Neural crest cell (in vitro differentiated cells): ENCODE results near the gene PPM1A. TPM values are rescaled to one million over a fixed set of nuclear protein-coding genes. Genes with fewer than 3 reads are reported as not detected.

Experiments
- DNase-seq: peaks from one replicate; pipeline ENCODE4 v3.0.0; 2021; ENCODE audit warnings: low read depth, mixed read lengths, low spot score
- H3K27ac Mint-ChIP-seq: one replicate; pipeline ENCODE4 v1.8.0; 2021; ENCODE audit warnings: mild to moderate bottlenecking, mixed read lengths; ENCODE audit not compliant: unreplicated experiment
- H3K27me3 Mint-ChIP-seq: 2 replicates; pipeline ENCODE4 v1.8.0; 2021; ENCODE audit warnings: low read depth, mild to moderate bottlenecking, mixed read lengths
- H3K36me3 Mint-ChIP-seq: 2 replicates; pipeline ENCODE4 v1.8.0; 2021; ENCODE audit warnings: low read depth, mild to moderate bottlenecking, mixed read lengths
- H3K4me1 Mint-ChIP-seq: 2 replicates; pipeline ENCODE4 v1.8.0; 2021; ENCODE audit warnings: mixed read lengths
- H3K4me3 Mint-ChIP-seq: one replicate; pipeline ENCODE4 v1.8.0; 2021; ENCODE audit warnings: mild to moderate bottlenecking, mixed read lengths
- H3K9me3 Mint-ChIP-seq: 2 replicates; pipeline ENCODE4 v1.8.0; 2021; ENCODE audit warnings: mixed read lengths
- total RNA-seq: library from RNA; stranded (reverse); gene quantifications from 2 replicates; pipeline ENCODE4 v1.2.1, GENCODE V29; 2021
- TF ChIP-seq, protein P1 (sequence below): fragments of 200-600 bp; sonication (generic); conservative IDR thresholded peaks from 2 replicates; pipeline ENCODE4 v1.5.0; 2021; ENCODE audit warnings: antibody characterized with exemption, mild to moderate bottlenecking

Gene PPM1A
- total RNA-seq, 1 donor from 2014 or later: 35.5 TPM

DNA sequence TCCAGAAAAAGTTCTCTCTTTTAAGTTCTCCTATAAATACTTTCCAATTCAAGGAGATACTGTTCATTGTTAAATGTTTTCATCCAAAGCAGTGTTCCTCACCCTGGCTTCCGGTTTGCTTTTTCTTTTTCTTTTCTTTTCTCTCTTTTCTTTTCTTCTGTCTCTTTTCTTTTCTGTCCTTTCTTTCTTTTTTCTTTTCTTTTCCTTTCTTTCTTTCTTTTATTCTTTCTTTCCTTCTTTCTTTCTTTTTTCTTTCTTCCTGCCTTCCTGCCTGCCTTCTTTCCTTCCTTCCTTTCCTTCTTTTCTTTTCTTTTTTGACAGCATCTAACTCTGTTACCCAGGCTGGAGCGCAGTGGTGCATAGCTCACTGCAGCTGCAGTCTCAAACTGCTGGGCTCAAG lies 75.8 kb downstream of the PPM1A start:
- DNase-seq: no peak
- no peak overlapping the region for H3K27ac Mint-ChIP-seq
- H3K9me3 Mint-ChIP-seq: no peaks in the 10 kb centered on the region
- H3K27me3 Mint-ChIP-seq: peaks cover 36% of the 10 kb centered on the region
- no peaks in the 10 kb centered on the region for H3K36me3 Mint-ChIP-seq
- H3K4me1 Mint-ChIP-seq: peaks cover 33% of the 10 kb centered on the region
- TF ChIP-seq, protein P1, sequence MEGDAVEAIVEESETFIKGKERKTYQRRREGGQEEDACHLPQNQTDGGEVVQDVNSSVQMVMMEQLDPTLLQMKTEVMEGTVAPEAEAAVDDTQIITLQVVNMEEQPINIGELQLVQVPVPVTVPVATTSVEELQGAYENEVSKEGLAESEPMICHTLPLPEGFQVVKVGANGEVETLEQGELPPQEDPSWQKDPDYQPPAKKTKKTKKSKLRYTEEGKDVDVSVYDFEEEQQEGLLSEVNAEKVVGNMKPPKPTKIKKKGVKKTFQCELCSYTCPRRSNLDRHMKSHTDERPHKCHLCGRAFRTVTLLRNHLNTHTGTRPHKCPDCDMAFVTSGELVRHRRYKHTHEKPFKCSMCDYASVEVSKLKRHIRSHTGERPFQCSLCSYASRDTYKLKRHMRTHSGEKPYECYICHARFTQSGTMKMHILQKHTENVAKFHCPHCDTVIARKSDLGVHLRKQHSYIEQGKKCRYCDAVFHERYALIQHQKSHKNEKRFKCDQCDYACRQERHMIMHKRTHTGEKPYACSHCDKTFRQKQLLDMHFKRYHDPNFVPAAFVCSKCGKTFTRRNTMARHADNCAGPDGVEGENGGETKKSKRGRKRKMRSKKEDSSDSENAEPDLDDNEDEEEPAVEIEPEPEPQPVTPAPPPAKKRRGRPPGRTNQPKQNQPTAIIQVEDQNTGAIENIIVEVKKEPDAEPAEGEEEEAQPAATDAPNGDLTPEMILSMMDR: no peak
- no peak overlapping the region for H3K4me3 Mint-ChIP-seq

DNA sequence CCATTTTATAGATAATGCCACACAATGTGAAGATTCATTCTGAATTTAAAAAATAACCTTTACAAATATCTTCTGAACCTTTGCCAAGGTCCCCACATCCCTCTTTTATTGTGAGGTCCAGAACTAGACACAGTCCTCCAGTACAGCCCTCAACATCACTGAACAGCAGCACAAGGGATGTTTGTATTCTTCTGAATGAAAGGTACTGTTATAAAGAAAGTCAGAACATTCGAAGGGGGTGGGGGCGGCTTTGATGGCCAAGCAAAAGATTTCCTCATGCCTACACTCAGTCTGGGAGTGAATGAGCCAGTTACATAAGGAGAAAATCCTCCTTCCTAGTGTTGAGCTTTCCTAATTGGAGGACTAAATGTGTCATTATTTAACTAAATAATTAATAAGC lies 77.3 kb downstream of the PPM1A start:
- H3K27me3 Mint-ChIP-seq: peaks cover 45% of the 10 kb centered on the region
- H3K4me1 Mint-ChIP-seq: peaks cover 36% of the 10 kb centered on the region
- DNase-seq: no peak
- TF ChIP-seq, protein P1: no peak
- peak overlapping the region; percentile 31 for H3K4me3 Mint-ChIP-seq
- H3K9me3 Mint-ChIP-seq: no peaks in the 10 kb centered on the region
- no peaks in the 10 kb centered on the region for H3K36me3 Mint-ChIP-seq
- H3K27ac Mint-ChIP-seq: no peak overlapping the region

DNA sequence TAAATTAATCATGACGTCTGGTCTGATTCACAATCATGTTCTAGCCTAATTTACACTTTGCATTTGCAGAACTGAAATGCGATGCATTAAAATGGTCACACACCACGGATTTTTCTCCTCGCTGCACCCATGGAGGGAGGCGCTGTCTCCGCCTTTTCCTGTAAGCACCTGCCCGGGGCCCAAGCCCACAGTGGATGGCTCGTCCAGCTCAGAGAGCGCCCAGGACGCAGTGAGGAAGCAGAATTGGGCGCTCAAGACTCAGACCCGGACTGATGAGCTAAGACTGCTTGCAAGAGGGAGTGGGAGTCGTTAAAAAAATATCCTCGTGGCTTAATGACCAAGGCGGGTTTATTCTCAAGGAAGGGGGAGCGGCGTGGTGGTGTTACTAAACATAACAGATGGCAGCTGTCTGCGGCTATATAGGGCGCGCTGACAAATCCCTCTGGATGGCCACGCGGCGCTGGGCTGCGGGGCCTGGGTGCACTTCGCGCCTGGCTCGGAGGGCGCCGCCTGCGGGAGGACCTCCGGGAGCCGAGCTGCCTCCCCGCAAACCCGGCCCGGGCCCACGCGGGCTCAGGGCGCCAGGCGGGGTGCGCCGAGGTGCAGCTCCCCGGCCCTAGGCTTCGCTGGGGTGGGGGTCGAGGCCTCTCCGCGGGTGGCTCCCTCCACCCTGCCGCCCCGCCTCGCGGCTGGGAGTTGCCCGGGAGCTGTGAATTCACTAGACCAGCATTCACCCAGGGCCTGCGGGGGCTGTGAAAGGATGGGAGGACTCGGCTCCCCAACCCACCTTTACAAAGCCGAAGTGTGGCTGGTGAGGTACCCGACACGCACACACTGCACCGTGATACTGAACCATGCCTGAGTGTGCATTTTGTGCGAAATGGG lies 78.7 kb downstream of the PPM1A start:
- H3K36me3 Mint-ChIP-seq: no peaks in the 10 kb centered on the region
- H3K27ac Mint-ChIP-seq: no peak overlapping the region
- no peaks in the 10 kb centered on the region for H3K9me3 Mint-ChIP-seq
- peaks cover 56% of the 10 kb centered on the region for H3K27me3 Mint-ChIP-seq
- TF ChIP-seq, protein P1: no peak
- no peak for DNase-seq
- peak overlapping the region; percentile 69 for H3K4me3 Mint-ChIP-seq
- peaks cover 43% of the 10 kb centered on the region for H3K4me1 Mint-ChIP-seq

DNA sequence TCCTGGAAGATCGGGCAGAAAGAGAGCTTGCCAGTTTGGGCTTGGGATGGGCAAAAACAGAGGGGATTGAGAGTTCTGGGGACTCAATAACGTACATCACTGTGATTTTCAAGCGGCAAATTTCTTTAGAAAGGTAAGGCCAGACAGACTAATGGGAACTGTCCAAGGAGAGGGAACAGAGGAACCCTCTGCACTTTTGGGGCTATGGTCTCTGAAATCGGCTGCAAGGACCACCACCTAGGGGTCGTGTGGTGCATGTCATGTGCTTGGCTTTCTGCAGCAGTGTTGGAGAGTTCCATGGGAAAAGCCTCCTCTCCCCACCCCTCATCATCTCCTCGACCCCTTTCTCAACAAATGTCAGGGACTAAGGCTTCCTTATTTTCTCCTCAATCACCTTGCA lies 79.6 kb downstream of the PPM1A start:
- no peak overlapping the region for H3K27ac Mint-ChIP-seq

DNA sequence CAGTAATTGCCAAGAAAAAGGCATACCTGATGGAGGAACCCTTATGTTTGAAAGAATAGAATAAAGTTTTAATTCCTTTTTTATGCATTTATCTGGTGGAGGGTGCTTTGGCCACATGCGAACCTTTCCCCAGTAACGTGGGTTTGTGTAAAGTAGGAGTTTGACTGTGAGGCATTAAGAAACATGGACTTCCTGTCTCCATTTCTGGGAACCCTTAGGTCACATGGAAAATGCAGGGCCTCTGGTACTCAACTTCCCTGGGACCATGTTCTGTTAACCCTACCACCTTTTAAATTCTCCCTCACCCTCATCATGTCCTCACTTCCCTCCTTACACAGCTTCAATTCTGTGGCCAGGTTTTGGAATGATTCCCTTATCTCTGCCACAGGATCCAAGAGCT lies 80.3 kb downstream of the PPM1A start:
- no peak overlapping the region for H3K27ac Mint-ChIP-seq
- no peaks in the 10 kb centered on the region for H3K36me3 Mint-ChIP-seq
- TF ChIP-seq, protein P1: no peak
- no peak overlapping the region for H3K4me3 Mint-ChIP-seq
- H3K9me3 Mint-ChIP-seq: no peaks in the 10 kb centered on the region
- H3K4me1 Mint-ChIP-seq: peaks cover 31% of the 10 kb centered on the region
- DNase-seq: no peak
- H3K27me3 Mint-ChIP-seq: peaks cover 72% of the 10 kb centered on the region

More for the DNA sequence above, 79.6 kb downstream of the PPM1A start:
- Mint-ChIP-seq H3K9me3 (no peaks in the 10 kb centered on the region), H3K36me3 (no peaks in the 10 kb centered on the region), H3K4me1 (peaks cover 35% of the 10 kb centered on the region), H3K27me3 (peaks cover 65% of the 10 kb centered on the region), H3K4me3 (no peak overlapping the region)
- DNase-seq: no peak
- TF ChIP-seq, protein P1: no peak
